B cell (primary cell): Measurements from ENCODE around the gene RORC.

ENCODE experiments used
- CTCF ChIP-seq: fragments of 200-600 bp; IDR thresholded peaks from one replicate; pipeline ENCODE4 v1.8.0; 2022; ENCODE audit warnings: antibody characterized with exemption, mild to moderate bottlenecking
- EZH2 ChIP-seq: IDR thresholded peaks from 2 replicates; pipeline ENCODE4 v1.6.1; 2012; ENCODE audit warnings: borderline replicate concordance, low read depth, mild to moderate bottlenecking, moderate library complexity, low read length; ENCODE audit not compliant: insufficient read depth, poor library complexity, severe bottlenecking

- TF ChIP-seq CTCF = no peak
- TF ChIP-seq EZH2 = no peak
Measured at GRCh38 chr1:151871284-151872030, 39.9 kb upstream of the RORC start.
